Measurements from ENCODE around the gene GNA12.
A peak's percentile ranks its signal among the peaks of the same experiment; 100 is the strongest.

GNA12 gene

GRCh38 chr7:2720024-2720423 lies 124.1 kb downstream of the GNA12 start:
- Histone ChIP-seq H3K9me2 (replicated peaks; ENCODE audit: insufficient read depth, low read length) (no peaks in the 10 kb centered on the region), H3K4me3 (ENCODE audit: insufficient read depth, low read length, poor library complexity, severe bottlenecking) (no peak overlapping the region), H3K9ac (ENCODE audit: low read length) (no peak overlapping the region), H3K27ac (ENCODE audit: low read depth, low read length) (no peak overlapping the region), H3K4me2 (ENCODE audit: low read depth, low read length, poor library complexity, severe bottlenecking) (no peak overlapping the region), H3K9me3 (ENCODE audit: insufficient read depth, low read length) (no peaks in the 10 kb centered on the region), H4K20me1 (ENCODE audit: low read depth, low read length) (no peaks in the 10 kb centered on the region), H3F3A (ENCODE audit: insufficient read depth) (0 out of 2 replicates have a peak, but pooled peaks cover 8% of the 10 kb centered on the region), H2AFZ (ENCODE audit: low read depth, low read length, severe bottlenecking) (no peak overlapping the region), H3K79me2 (ENCODE audit: insufficient read depth, low read length) (no peaks in the 10 kb centered on the region), H3K27me3 (ENCODE audit: low read length) (no peaks in the 10 kb centered on the region), H3K36me3 (ENCODE audit: low read length) (no peaks in the 10 kb centered on the region)
- TF ChIP-seq CTCF (IDR thresholded peaks at IDR 0.05; ENCODE audit: insufficient read depth, low read length, poor library complexity, severe bottlenecking) (no peak), EZH2phosphoT487 (conservative IDR thresholded peaks at IDR 0.05; ENCODE audit: low read length) (no peak)

- peak; percentile 81 for TF ChIP-seq CTCF (IDR thresholded peaks at IDR 0.05; ENCODE audit: insufficient read depth, low read length, poor library complexity, severe bottlenecking)
- TF ChIP-seq EZH2phosphoT487 (conservative IDR thresholded peaks at IDR 0.05; ENCODE audit: low read length), result no peak
- no peaks in the 10 kb centered on the region for H4K20me1 ChIP-seq (ENCODE audit: low read depth, low read length)
- H3K4me2 ChIP-seq (ENCODE audit: low read depth, low read length, poor library complexity, severe bottlenecking), result no peak overlapping the region
- H3K36me3 ChIP-seq (ENCODE audit: low read length), result no peaks in the 10 kb centered on the region
- no peaks in the 10 kb centered on the region for H3K27me3 ChIP-seq (ENCODE audit: low read length)
- no peaks in the 10 kb centered on the region for H3K9me3 ChIP-seq (ENCODE audit: insufficient read depth, low read length)
- no peak overlapping the region for H3K9ac ChIP-seq (ENCODE audit: low read length)
- H2AFZ ChIP-seq (ENCODE audit: low read depth, low read length, severe bottlenecking), result no peak overlapping the region
- H3K9me2 ChIP-seq (replicated peaks; ENCODE audit: insufficient read depth, low read length), result no peaks in the 10 kb centered on the region
- peaks cover 10% of the 10 kb centered on the region; the same call in 1 of the 2 replicates for H3F3A ChIP-seq (ENCODE audit: insufficient read depth)
- H3K4me3 ChIP-seq (ENCODE audit: insufficient read depth, low read length, poor library complexity, severe bottlenecking), result no peak overlapping the region
- H3K79me2 ChIP-seq (ENCODE audit: insufficient read depth, low read length), result no peaks in the 10 kb centered on the region
- H3K27ac ChIP-seq (ENCODE audit: low read depth, low read length), result no peak overlapping the region
Observed at GRCh38 chr7:2719007-2719406, 125.1 kb downstream of the GNA12 start.

- no peak overlapping the region for H3K9ac ChIP-seq (ENCODE audit: low read length)
- no peak overlapping the region for H2AFZ ChIP-seq (ENCODE audit: low read depth, low read length, severe bottlenecking)
Observed at GRCh38 chr7:2718296-2718965, 125.7 kb downstream of the GNA12 start.

More at GRCh38 chr7:2718296-2718965, 125.7 kb downstream of the GNA12 start:
- H3K4me2 ChIP-seq (ENCODE audit: low read depth, low read length, poor library complexity, severe bottlenecking), result no peak overlapping the region
- H4K20me1 ChIP-seq (ENCODE audit: low read depth, low read length), result no peaks in the 10 kb centered on the region
- no peaks in the 10 kb centered on the region for H3K36me3 ChIP-seq (ENCODE audit: low read length)
- TF ChIP-seq CTCF (IDR thresholded peaks at IDR 0.05; ENCODE audit: insufficient read depth, low read length, poor library complexity, severe bottlenecking), result no peak
- TF ChIP-seq EZH2phosphoT487 (conservative IDR thresholded peaks at IDR 0.05; ENCODE audit: low read length), result no peak
- H3K79me2 ChIP-seq (ENCODE audit: insufficient read depth, low read length), result no peaks in the 10 kb centered on the region
- H3K27ac ChIP-seq (ENCODE audit: low read depth, low read length), result no peak overlapping the region
- H3K27me3 ChIP-seq (ENCODE audit: low read length), result no peaks in the 10 kb centered on the region
- H3K9me3 ChIP-seq (ENCODE audit: insufficient read depth, low read length), result no peaks in the 10 kb centered on the region
- no peak overlapping the region for H3K4me3 ChIP-seq (ENCODE audit: insufficient read depth, low read length, poor library complexity, severe bottlenecking)
- H3F3A ChIP-seq (ENCODE audit: insufficient read depth), result peaks cover 10% of the 10 kb centered on the region; the same call in 1 of the 2 replicates
- no peaks in the 10 kb centered on the region for H3K9me2 ChIP-seq (replicated peaks; ENCODE audit: insufficient read depth, low read length)

Measured in SU-DHL-6 (cell line).